ENCODE data around the gene IRAK4. TPM values are rescaled to one million over a fixed set of nuclear protein-coding genes. Genes with fewer than 3 reads are reported as not detected.

The IRAK4 gene
- total RNA-seq, 1 experiment from 2014 or later, result 15.3 TPM

- Mint-ChIP-seq H3K27ac (ENCODE audit: unreplicated experiment) (no peak overlapping the region), H3K36me3 (ENCODE audit: insufficient read depth, unreplicated experiment) (peaks cover under 1% of the 10 kb centered on the region), H3K9me3 (ENCODE audit: unreplicated experiment) (no peaks in the 10 kb centered on the region), H3K27me3 (ENCODE audit: insufficient read depth, unreplicated experiment) (no peaks in the 10 kb centered on the region), H3K4me1 (ENCODE audit: low read depth, unreplicated experiment) (peaks cover 10% of the 10 kb centered on the region), H3K4me3 (ENCODE audit: unreplicated experiment) (no peak overlapping the region)
- TF ChIP-seq CTCF (IDR thresholded peaks at IDR 0.05; ENCODE audit: insufficient read depth in 1 of 2, low read depth in 1 of 2, low read length in 1 of 2, severe bottlenecking in 1 of 2, unreplicated experiment in 1 of 2), result no peak
- BruUV-seq (replicated peaks), result no TSS peak
- intact Hi-C loops (cut with micrococcal nuclease; ENCODE audit: unreplicated experiment), result no loop called here
- DNase-seq, result no peak
- Histone ChIP-seq H3K4me3 (ENCODE audit: low read depth, low read length) (no peak overlapping the region), H3K9me3 (no peaks in the 10 kb centered on the region), H3K27me3 (replicated peaks; ENCODE audit: control insufficient read depth, insufficient read depth, low read length) (no peaks in the 10 kb centered on the region), H3K4me1 (no peaks in the 10 kb centered on the region; the same call in 1 of the 2 replicates), H3K36me3 (ENCODE audit: control insufficient read depth, insufficient read depth, low read length) (no peaks in the 10 kb centered on the region)
- ChIA-PET CTCF (no interaction called here), POLR2A (no interaction called here)
Measured at GRCh38 chr12:43764528-43764927, 5.8 kb downstream of the IRAK4 start.

- Mint-ChIP-seq H3K4me1 (ENCODE audit: low read depth, unreplicated experiment) (no peaks in the 10 kb centered on the region), H3K9me3 (ENCODE audit: unreplicated experiment) (peaks cover 10% of the 10 kb centered on the region), H3K27ac (ENCODE audit: unreplicated experiment) (no peak overlapping the region), H3K4me3 (ENCODE audit: unreplicated experiment) (no peak overlapping the region), H3K27me3 (ENCODE audit: insufficient read depth, unreplicated experiment) (no peaks in the 10 kb centered on the region), H3K36me3 (ENCODE audit: insufficient read depth, unreplicated experiment) (no peaks in the 10 kb centered on the region)
- no peaks in the 10 kb centered on the region for H3K36me3 ChIP-seq (ENCODE audit: control insufficient read depth, insufficient read depth, low read length)
- H3K4me1 ChIP-seq, result no peaks in the 10 kb centered on the region
- no peak for DNase-seq
- H3K9me3 ChIP-seq, result no peaks in the 10 kb centered on the region
- no peaks in the 10 kb centered on the region for H3K27me3 ChIP-seq (replicated peaks; ENCODE audit: control insufficient read depth, insufficient read depth, low read length)
- POLR2A ChIA-PET, result no interaction called here
- no peak for TF ChIP-seq CTCF (IDR thresholded peaks at IDR 0.05; ENCODE audit: insufficient read depth in 1 of 2, low read depth in 1 of 2, low read length in 1 of 2, severe bottlenecking in 1 of 2, unreplicated experiment in 1 of 2)
- intact Hi-C loops (cut with micrococcal nuclease; ENCODE audit: unreplicated experiment), result no loop called here
- no peak overlapping the region for H3K4me3 ChIP-seq (ENCODE audit: low read depth, low read length)
- CTCF ChIA-PET, result interaction anchor here (0.7 kb wide), 1 partner anchor 119 kb away, joined by 4 read pairs; no protein-coding TSS in a partner anchor
- no TSS peak for BruUV-seq (replicated peaks)
Measured at GRCh38 chr12:43766291-43766690, 7.5 kb downstream of the IRAK4 start.

GRCh38 chr12:43776498-43776897, 17.7 kb downstream of the IRAK4 start:
- no TSS peak for BruUV-seq (replicated peaks)
- ChIA-PET CTCF (interaction anchor here (0.6 to 2.6 kb wide), 5 partner anchors 29 to 106 kb away, joined by 3 to 73 read pairs (median 4); partner anchors contain the start of gene TWF1), POLR2A (interaction anchor here (0.5 to 1.0 kb wide), 3 partner anchors 29 to 106 kb away, joined by 3 to 5 read pairs (median 4); partner anchors contain the start of gene TWF1)
- DNase-seq, result peak in 1 of 2 experiments; percentile 59
- H3K4me1 ChIP-seq, result no peaks in the 10 kb centered on the region
- Mint-ChIP-seq H3K4me3 (ENCODE audit: unreplicated experiment) (no peak overlapping the region), H3K27me3 (ENCODE audit: insufficient read depth, unreplicated experiment) (no peaks in the 10 kb centered on the region), H3K9me3 (ENCODE audit: unreplicated experiment) (no peaks in the 10 kb centered on the region), H3K4me1 (ENCODE audit: low read depth, unreplicated experiment) (no peaks in the 10 kb centered on the region), H3K27ac (ENCODE audit: unreplicated experiment) (no peak overlapping the region), H3K36me3 (ENCODE audit: insufficient read depth, unreplicated experiment) (no peaks in the 10 kb centered on the region)
- peak; percentile 69 to 83 for TF ChIP-seq CTCF (IDR thresholded peaks at IDR 0.05; ENCODE audit: insufficient read depth in 1 of 2, low read depth in 1 of 2, low read length in 1 of 2, severe bottlenecking in 1 of 2, unreplicated experiment in 1 of 2)
- H3K9me3 ChIP-seq, result no peaks in the 10 kb centered on the region
- H3K27me3 ChIP-seq (replicated peaks; ENCODE audit: control insufficient read depth, insufficient read depth, low read length), result no peaks in the 10 kb centered on the region
- H3K36me3 ChIP-seq (ENCODE audit: control insufficient read depth, insufficient read depth, low read length), result no peaks in the 10 kb centered on the region
- no peak overlapping the region for H3K4me3 ChIP-seq (ENCODE audit: low read depth, low read length)
- intact Hi-C loops (cut with micrococcal nuclease; ENCODE audit: unreplicated experiment), result loop anchor here (1.0 to 5.0 kb wide), 4 partner anchors 29 to 162 kb away; no protein-coding TSS in a partner anchor
